DOHH2 (cell line): ENCODE results near the gene FAM151A.

Experiments used
- EZH2phosphoT487 ChIP-seq: fragments of 200-600 bp; sonication (generic); IDR thresholded peaks from 2 replicates; pipeline ENCODE4 v1.6.1; 2017; ENCODE audit warnings: borderline replicate concordance, mild to moderate bottlenecking, antibody characterized with exemption, low read length, moderate library complexity, mixed read lengths
- TF ChIP-seq, protein P1 (sequence below): fragments of 200-600 bp; sonication (generic); IDR thresholded peaks from one replicate; pipeline ENCODE4 v1.5.1; 2014; ENCODE audit warnings: antibody characterized with exemption, mild to moderate bottlenecking, low read depth, low read length; ENCODE audit not compliant: poor library complexity, severe bottlenecking

- TF ChIP-seq, protein P1, sequence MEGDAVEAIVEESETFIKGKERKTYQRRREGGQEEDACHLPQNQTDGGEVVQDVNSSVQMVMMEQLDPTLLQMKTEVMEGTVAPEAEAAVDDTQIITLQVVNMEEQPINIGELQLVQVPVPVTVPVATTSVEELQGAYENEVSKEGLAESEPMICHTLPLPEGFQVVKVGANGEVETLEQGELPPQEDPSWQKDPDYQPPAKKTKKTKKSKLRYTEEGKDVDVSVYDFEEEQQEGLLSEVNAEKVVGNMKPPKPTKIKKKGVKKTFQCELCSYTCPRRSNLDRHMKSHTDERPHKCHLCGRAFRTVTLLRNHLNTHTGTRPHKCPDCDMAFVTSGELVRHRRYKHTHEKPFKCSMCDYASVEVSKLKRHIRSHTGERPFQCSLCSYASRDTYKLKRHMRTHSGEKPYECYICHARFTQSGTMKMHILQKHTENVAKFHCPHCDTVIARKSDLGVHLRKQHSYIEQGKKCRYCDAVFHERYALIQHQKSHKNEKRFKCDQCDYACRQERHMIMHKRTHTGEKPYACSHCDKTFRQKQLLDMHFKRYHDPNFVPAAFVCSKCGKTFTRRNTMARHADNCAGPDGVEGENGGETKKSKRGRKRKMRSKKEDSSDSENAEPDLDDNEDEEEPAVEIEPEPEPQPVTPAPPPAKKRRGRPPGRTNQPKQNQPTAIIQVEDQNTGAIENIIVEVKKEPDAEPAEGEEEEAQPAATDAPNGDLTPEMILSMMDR: no peak
- no peak for TF ChIP-seq EZH2phosphoT487
Observed at GRCh38 chr1:54581621-54582035, 41.7 kb downstream of the FAM151A start.
